HG02981 (cell line): ENCODE results near the gene PRKCA.

ENCODE experiments used
- ATAC-seq: cut with Tn5 transposase; IDR thresholded peaks from one replicate; pipeline ENCODE4 v1.9.1; 2021; ENCODE audit warnings: mild to moderate bottlenecking, moderate library complexity; ENCODE audit not compliant: unreplicated experiment

The PRKCA gene

GRCh38 chr17:66637491-66637890 is 335.1 kb downstream of the PRKCA start:
- ATAC-seq = no peak

- no peak for ATAC-seq
Measured at GRCh38 chr17:66638707-66639479, 336.5 kb downstream of the PRKCA start.

- no peak for ATAC-seq
Measured at GRCh38 chr17:66643815-66644710, 341.6 kb downstream of the PRKCA start.

- ATAC-seq = no peak
Measured at GRCh38 chr17:66645259-66645658, 342.8 kb downstream of the PRKCA start.

- ATAC-seq = no peak
Measured at GRCh38 chr17:66647391-66647983, 345.1 kb downstream of the PRKCA start.

GRCh38 chr17:66649818-66650543 is 347.6 kb downstream of the PRKCA start:
- no peak for ATAC-seq

- no peak for ATAC-seq
Measured at GRCh38 chr17:66650544-66650877, 348.1 kb downstream of the PRKCA start.

GRCh38 chr17:66652840-66653507 is 350.6 kb downstream of the PRKCA start:
- no peak for ATAC-seq

GRCh38 chr17:66654106-66654740 is 351.8 kb downstream of the PRKCA start:
- ATAC-seq = no peak

- ATAC-seq = no peak
Measured at GRCh38 chr17:66654764-66655163, 352.4 kb downstream of the PRKCA start.

- ATAC-seq = no peak
Measured at GRCh38 chr17:66655461-66655860, 353.0 kb downstream of the PRKCA start.

- no peak for ATAC-seq
Measured at GRCh38 chr17:66655861-66656260, 353.4 kb downstream of the PRKCA start.

- no peak for ATAC-seq
Measured at GRCh38 chr17:66661411-66662256, 359.2 kb downstream of the PRKCA start.

GRCh38 chr17:66662496-66662895 is 360.1 kb downstream of the PRKCA start:
- no peak for ATAC-seq

- ATAC-seq = no peak
Measured at GRCh38 chr17:66663041-66663606, 360.7 kb downstream of the PRKCA start.

- no peak for ATAC-seq
Measured at GRCh38 chr17:66664336-66664735, 361.9 kb downstream of the PRKCA start.

- no peak for ATAC-seq
Measured at GRCh38 chr17:66665194-66665593, 362.8 kb downstream of the PRKCA start.

GRCh38 chr17:66667090-66667489 is 364.7 kb downstream of the PRKCA start:
- no peak for ATAC-seq
